Mesothelial cell of epicardium (in vitro differentiated cells): ENCODE measurements around the gene PAQR4. TPM values are rescaled to one million over a fixed set of nuclear protein-coding genes. Genes with fewer than 3 reads are reported as not detected.

Experiments
- DNase-seq, 2 experiments: peaks; one replicate each; pipeline ENCODE4 v3.0.0; 2021; ENCODE audit warnings: low spot score in 2 of 2; ENCODE audit not compliant: unreplicated experiment in 2 of 2
- H3K27ac Mint-ChIP-seq: 2 replicates; pipeline ENCODE4 v1.8.0; 2021; ENCODE audit warnings: mixed read lengths
- H3K27me3 Mint-ChIP-seq: 2 replicates; pipeline ENCODE4 v1.8.0; 2021; ENCODE audit warnings: low read depth, mixed read lengths
- H3K36me3 Mint-ChIP-seq: 2 replicates; pipeline ENCODE4 v1.8.0; 2021; ENCODE audit warnings: mixed read lengths
- H3K4me1 Mint-ChIP-seq: 2 replicates; pipeline ENCODE4 v1.8.0; 2021; ENCODE audit warnings: mixed read lengths
- H3K4me3 Mint-ChIP-seq: 2 replicates; pipeline ENCODE4 v1.8.0; 2021; ENCODE audit warnings: mild to moderate bottlenecking, moderate library complexity, mixed read lengths
- H3K9me3 Mint-ChIP-seq: 2 replicates; pipeline ENCODE4 v1.8.0; 2021; ENCODE audit warnings: mixed read lengths
- CTCF ChIP-seq: fragments of 200-600 bp; sonication (generic); IDR thresholded peaks from one replicate; pipeline ENCODE4 v1.5.0; 2021; ENCODE audit warnings: antibody characterized with exemption; ENCODE audit not compliant: unreplicated experiment
- total RNA-seq: library from RNA; stranded (reverse); gene quantifications from 3 replicates; pipeline ENCODE4 v1.2.1, GENCODE V29; 2021

PAQR4 gene
- total RNA-seq, 1 donor from 2014 or later: 10.1 TPM

- Mint-ChIP-seq H3K9me3 (no peaks in the 10 kb centered on the region), H3K4me3 (peak overlapping the region; percentile 52), H3K27ac (no peak overlapping the region), H3K27me3 (no peaks in the 10 kb centered on the region), H3K36me3 (peaks cover 1% of the 10 kb centered on the region), H3K4me1 (peaks cover 17% of the 10 kb centered on the region)
- peak; percentile 16 for TF ChIP-seq CTCF
- peak in 1 of 2 experiments; percentile 61 for DNase-seq
These were observed 685 bp downstream of the PAQR4 start for GRCh38 chr16:2969545-2970521.

GRCh38 chr16:2970563-2970962, 1.4 kb downstream of the PAQR4 start:
- DNase-seq: no peak
- TF ChIP-seq CTCF: no peak
- H3K27me3 Mint-ChIP-seq: no peaks in the 10 kb centered on the region
- H3K4me1 Mint-ChIP-seq: peaks cover 15% of the 10 kb centered on the region
- H3K9me3 Mint-ChIP-seq: no peaks in the 10 kb centered on the region
- H3K27ac Mint-ChIP-seq: no peak overlapping the region
- peaks cover 1% of the 10 kb centered on the region for H3K36me3 Mint-ChIP-seq
- peak overlapping the region; percentile 52 for H3K4me3 Mint-ChIP-seq

GRCh38 chr16:2971134-2971984, 2.2 kb downstream of the PAQR4 start:
- Mint-ChIP-seq H3K4me1 (peaks cover 15% of the 10 kb centered on the region), H3K9me3 (no peaks in the 10 kb centered on the region), H3K36me3 (peaks cover 1% of the 10 kb centered on the region), H3K4me3 (peak overlapping the region; percentile 52), H3K27ac (no peak overlapping the region), H3K27me3 (no peaks in the 10 kb centered on the region)
- DNase-seq: no peak
- TF ChIP-seq CTCF: no peak

- DNase-seq: no peak
- Mint-ChIP-seq H3K4me3 (peak overlapping the region; percentile 31), H3K27me3 (no peaks in the 10 kb centered on the region), H3K36me3 (peaks cover 1% of the 10 kb centered on the region), H3K4me1 (peaks cover 15% of the 10 kb centered on the region), H3K9me3 (no peaks in the 10 kb centered on the region), H3K27ac (no peak overlapping the region)
- no peak for TF ChIP-seq CTCF
These were observed 3.0 kb downstream of the PAQR4 start for GRCh38 chr16:2971985-2972784.

- Mint-ChIP-seq H3K4me1 (peaks cover 15% of the 10 kb centered on the region), H3K9me3 (no peaks in the 10 kb centered on the region), H3K27me3 (no peaks in the 10 kb centered on the region), H3K27ac (no peak overlapping the region), H3K36me3 (peaks cover 1% of the 10 kb centered on the region), H3K4me3 (no peak overlapping the region)
- DNase-seq: no peak
- TF ChIP-seq CTCF: no peak
These were observed 3.9 kb downstream of the PAQR4 start for GRCh38 chr16:2973093-2973492.
